HL-60 (cell line): ENCODE data around the gene FBXL7.

Experiments used
- DNase-seq, 2 experiments: peaks; one replicate each; pipeline ENCODE4 v3.0.0-alpha.2; 2010 to 2020; ENCODE audit warnings: low read depth in 1 of 2, low spot score in 1 of 2
- H3K27ac ChIP-seq: fragments of 250-450 bp; sonication (Bioruptor Pico); replicated peaks from 2 replicates; pipeline ENCODE4 v1.5.1; 2020; ENCODE audit warnings: mild to moderate bottlenecking, moderate library complexity
- H3K27me3 ChIP-seq: fragments of 250-450 bp; sonication (Bioruptor Pico); 2 replicates; pipeline ENCODE4 v1.5.1; 2021; ENCODE audit warnings: mild to moderate bottlenecking, moderate library complexity; ENCODE audit not compliant: insufficient read depth, poor library complexity, severe bottlenecking
- H3K4me3 ChIP-seq: replicated peaks from 2 replicates; pipeline ENCODE4 v1.5.1; 2011; ENCODE audit warnings: mild to moderate bottlenecking, control low read depth, low read length; ENCODE audit not compliant: insufficient read depth
- CTCF ChIP-seq: IDR thresholded peaks from one replicate; pipeline ENCODE4 v1.5.1; 2011; ENCODE audit warnings: low read length, control low read depth, inconsistent platforms; ENCODE audit not compliant: insufficient read depth
- GABPA ChIP-seq: IDR thresholded peaks from 2 replicates; pipeline ENCODE4 v1.6.1; 2012; ENCODE audit warnings: low read depth
- POLR2AphosphoS5 ChIP-seq: IDR thresholded peaks from 2 replicates; pipeline ENCODE4 v1.6.1; 2012; ENCODE audit warnings: low read depth
- REST ChIP-seq: IDR thresholded peaks from 2 replicates; pipeline ENCODE4 v1.6.1; 2012; ENCODE audit warnings: low read depth; ENCODE audit not compliant: insufficient replicate concordance
- SPI1 ChIP-seq: IDR thresholded peaks from 2 replicates; pipeline ENCODE4 v1.6.1; 2012; ENCODE audit warnings: low read depth, mild to moderate bottlenecking, borderline replicate concordance

Gene FBXL7

GRCh38 chr5:15898641-15899040, 398.7 kb downstream of the FBXL7 start:
- Histone ChIP-seq H3K27me3 (no peaks in the 10 kb centered on the region), H3K4me3 (no peak overlapping the region), H3K27ac (no peak overlapping the region)
- no peak for TF ChIP-seq REST
- TF ChIP-seq POLR2AphosphoS5 = no peak
- no peak for TF ChIP-seq SPI1
- TF ChIP-seq CTCF = no peak
- TF ChIP-seq GABPA = no peak
- DNase-seq = no peak

GRCh38 chr5:15899481-15899880, 399.5 kb downstream of the FBXL7 start:
- Histone ChIP-seq H3K4me3 (no peak overlapping the region), H3K27ac (no peak overlapping the region), H3K27me3 (no peaks in the 10 kb centered on the region)
- no peak for DNase-seq
- TF ChIP-seq SPI1 (no peak), CTCF (no peak), REST (no peak), POLR2AphosphoS5 (no peak), GABPA (no peak)

- no peak for DNase-seq
- Histone ChIP-seq H3K27me3 (no peaks in the 10 kb centered on the region), H3K4me3 (no peak overlapping the region), H3K27ac (no peak overlapping the region)
- TF ChIP-seq GABPA = no peak
- TF ChIP-seq REST = no peak
- TF ChIP-seq POLR2AphosphoS5 = no peak
- TF ChIP-seq CTCF = no peak
- TF ChIP-seq SPI1 = no peak
Measured at GRCh38 chr5:15901151-15901550, 401.2 kb downstream of the FBXL7 start.
